ENCODE results near the gene ADGRE2.

- TF ChIP-seq CTCF (IDR thresholded peaks at IDR 0.05; ENCODE audit: low read depth, low read length) (no peak), POLR2A (IDR thresholded peaks at IDR 0.05; ENCODE audit: extremely low read depth, insufficient read length) (no peak), MYC (IDR thresholded peaks at IDR 0.05; ENCODE audit: low read depth, low read length) (no peak)
Measured at GRCh38 chr19:14770136-14770535, 8.2 kb downstream of the ADGRE2 start.
